HepG2 (cell line): Measurements from ENCODE around the gene DDIAS. TPM values are rescaled to one million over a fixed set of nuclear protein-coding genes. Genes with fewer than 3 reads are reported as not detected.
A peak's percentile ranks its signal among the peaks of the same experiment; 100 is the strongest.

ENCODE experiments used
- ARID4A ChIP-seq: sonication (generic); formaldehyde crosslinking; IDR thresholded peaks from 2 replicates; pipeline ENCODE4 v1.5.0; 2020; ENCODE audit warnings: mild to moderate bottlenecking, missing genetic modification reagents, borderline replicate concordance
- GABPB1 ChIP-seq: IDR thresholded peaks from 2 replicates; pipeline ENCODE4 v1.6.1; 2016; ENCODE audit warnings: mild to moderate bottlenecking, missing genetic modification reagents, moderate library complexity, missing compliant biosample characterization
- HNRNPUL1 ChIP-seq: fragments of 200-400 bp; formaldehyde crosslinking; IDR thresholded peaks from 2 replicates; pipeline ENCODE4 v1.6.1; 2017; ENCODE audit warnings: low read depth, mild to moderate bottlenecking, low read length, moderate library complexity
- MED1 ChIP-seq: sonication (generic); formaldehyde crosslinking; IDR thresholded peaks from 2 replicates; pipeline ENCODE4 v1.4.0; 2020; ENCODE audit warnings: missing genetic modification reagents
- MEIS1 ChIP-seq: sonication (generic); formaldehyde crosslinking; IDR thresholded peaks from 2 replicates; pipeline ENCODE4 v1.9.0; 2021; ENCODE audit warnings: mild to moderate bottlenecking, missing genetic modification reagents, moderate library complexity, borderline replicate concordance
- NFKB2 ChIP-seq: sonication (generic); formaldehyde crosslinking; IDR thresholded peaks from 2 replicates; pipeline ENCODE4 v1.4.0; 2020; ENCODE audit warnings: missing genetic modification reagents, borderline replicate concordance
- RARA ChIP-seq: IDR thresholded peaks from 2 replicates; pipeline ENCODE4 v1.6.1; 2016; ENCODE audit warnings: missing genetic modification reagents, missing compliant biosample characterization
- SP1 ChIP-seq, 2 experiments: fragments of 450-650 bp in 1 of 2; sonication (generic) in 1 of 2; formaldehyde crosslinking in 1 of 2; IDR thresholded peaks; 2 replicates each; pipeline versions ENCODE4 v1.4.0 to v1.6.1; 2016 to 2020; ENCODE audit warnings: missing genetic modification reagents in 1 of 2
- ZC3H13 ChIP-seq: sonication (generic); formaldehyde crosslinking; IDR thresholded peaks from 2 replicates; pipeline ENCODE4 v1.8.1; 2023; ENCODE audit warnings: mild to moderate bottlenecking, missing genetic modification reagents, moderate library complexity
- ZFP37 ChIP-seq: sonication (generic); formaldehyde crosslinking; IDR thresholded peaks from 2 replicates; pipeline ENCODE4 v1.4.0; 2020; ENCODE audit warnings: missing genetic modification reagents, borderline replicate concordance
- ZNF24 ChIP-seq: fragments of 450-650 bp; IDR thresholded peaks from 2 replicates; pipeline ENCODE4 v1.6.1; 2017; ENCODE audit warnings: antibody characterized with exemption, mild to moderate bottlenecking
- ZNF569 ChIP-seq: sonication (generic); formaldehyde crosslinking; IDR thresholded peaks from 2 replicates; pipeline ENCODE4 v1.5.0; 2020; ENCODE audit warnings: mild to moderate bottlenecking, missing genetic modification reagents, moderate library complexity, borderline replicate concordance
- ZNF660 ChIP-seq: sonication (generic); formaldehyde crosslinking; IDR thresholded peaks from 2 replicates; pipeline ENCODE4 v1.5.1; 2020; ENCODE audit warnings: mild to moderate bottlenecking, low read depth, missing genetic modification reagents, borderline replicate concordance
- ZNF839 ChIP-seq: sonication (generic); formaldehyde crosslinking; IDR thresholded peaks from 2 replicates; pipeline ENCODE4 v1.4.0; 2020; ENCODE audit warnings: missing genetic modification reagents, mild to moderate bottlenecking, borderline replicate concordance
- polyA plus RNA-seq, 8 experiments: library from polyadenylated mRNA; depleted of rRNA in 3 of 8; stranded (reverse) in 7 of 8; unstranded in 1 of 8; fragments of >200 nt; fragmentation: Illumina TruSeq in 4 of 8; extraction: Trizol in 4 of 8; gene quantifications; 2 replicates each; pipeline versions ENCODE4 v1.2.1 to v1.2.3, GENCODE V29; 2011 to 2016; ENCODE audit warnings: low read depth in 4 of 8, missing spikeins in 1 of 8, mixed read lengths in 1 of 8; ENCODE audit not compliant: insufficient read depth in 1 of 8
- total RNA-seq, 5 experiments: library from RNA; depleted of rRNA; stranded (reverse); fragments of >200 nt; fragmentation: Illumina TruSeq; extraction: Trizol; gene quantifications; 2 replicates each; pipeline ENCODE4 v1.2.3, GENCODE V29; 2016; ENCODE audit warnings: low read depth in 1 of 5

Gene DDIAS
- total and polyA plus RNA-seq, 2 of the 13 experiments (the other 11 are each of a cell fraction or from before 2014, with no cell fraction given): 3.5 to 13.0 TPM

- 0 out of 2 replicates have a peak, but pooled peaks have one; percentile 19 for TF ChIP-seq ZNF660 (CRISPR knock-in tag)
- TF ChIP-seq HNRNPUL1: no peak
- no peak for TF ChIP-seq ZNF569 (CRISPR knock-in tag)
- no peak for TF ChIP-seq SP1 (IDR thresholded peaks at IDR 0.05)
- TF ChIP-seq SP1 (CRISPR knock-in tag; IDR thresholded peaks at IDR 0.05): peak; percentile 54; the same call in 1 of the 2 replicates
- TF ChIP-seq GABPB1 (CRISPR knock-in tag): peak; percentile 63
- TF ChIP-seq ARID4A (CRISPR knock-in tag): peak; percentile 77
- no peak for TF ChIP-seq ZC3H13 (CRISPR knock-in tag)
- TF ChIP-seq MED1: peak; percentile 30; the same call in 1 of the 2 replicates
- peak; percentile 34; the same call in 1 of the 2 replicates for TF ChIP-seq NFKB2 (CRISPR knock-in tag)
- TF ChIP-seq ZNF839 (CRISPR knock-in tag): no peak
- TF ChIP-seq ZNF24: no peak
- TF ChIP-seq MEIS1 (CRISPR knock-in tag): 0 out of 2 replicates have a peak, but pooled peaks have one; percentile 15
- TF ChIP-seq ZFP37 (CRISPR knock-in tag): no peak
- 0 out of 2 replicates have a peak, but pooled peaks have one; percentile 1 for TF ChIP-seq RARA (CRISPR knock-in tag)
These were observed 1.0 kb upstream of the DDIAS start, which contains the start of gene PRCP (continued) for GRCh38 chr11:82900277-82901164.
